NCI-H1417 treated with DMSO at 0.1 percent for 48 hours (cell line): ENCODE data around the gene VEGFA.

Experiments used
- DNase-seq: peaks from one replicate; lab custom pipeline; 2025; lab: John Stamatoyannopoulos, UW

The VEGFA gene

GRCh38 chr6:43785220-43785752 is 15.3 kb downstream of the VEGFA start:
- no peak for DNase-seq

- DNase-seq: no peak
These were observed 15.9 kb downstream of the VEGFA start for GRCh38 chr6:43785904-43786303.

- DNase-seq: no peak
These were observed 16.8 kb downstream of the VEGFA start for GRCh38 chr6:43786664-43787329.

- no peak for DNase-seq
These were observed 18.3 kb downstream of the VEGFA start for GRCh38 chr6:43788301-43788700.

- no peak for DNase-seq
These were observed 19.4 kb downstream of the VEGFA start for GRCh38 chr6:43789447-43789846.

GRCh38 chr6:43790031-43790430 is 20.0 kb downstream of the VEGFA start:
- no peak for DNase-seq

GRCh38 chr6:43791745-43792422 is 21.9 kb downstream of the VEGFA start:
- DNase-seq: no peak

GRCh38 chr6:43793154-43793874 is 23.3 kb downstream of the VEGFA start:
- no peak for DNase-seq

GRCh38 chr6:43793875-43794242 is 23.8 kb downstream of the VEGFA start:
- DNase-seq: no peak

- no peak for DNase-seq
These were observed 25.4 kb downstream of the VEGFA start for GRCh38 chr6:43795421-43795820.

GRCh38 chr6:43796168-43796567 is 26.2 kb downstream of the VEGFA start:
- no peak for DNase-seq

GRCh38 chr6:43796903-43797890 is 27.2 kb downstream of the VEGFA start:
- DNase-seq: no peak

GRCh38 chr6:43797919-43798318 is 27.9 kb downstream of the VEGFA start:
- DNase-seq: no peak

GRCh38 chr6:43798688-43799444 is 28.9 kb downstream of the VEGFA start:
- DNase-seq: no peak

- DNase-seq: no peak
These were observed 29.7 kb downstream of the VEGFA start for GRCh38 chr6:43799551-43800297.

GRCh38 chr6:43800298-43800623 is 30.2 kb downstream of the VEGFA start:
- no peak for DNase-seq

GRCh38 chr6:43800746-43801494 is 30.9 kb downstream of the VEGFA start:
- no peak for DNase-seq

GRCh38 chr6:43801495-43802181 is 31.6 kb downstream of the VEGFA start:
- no peak for DNase-seq
